LNCaP clone FGC (cell line): Measurements from ENCODE around the gene CCR2.
"Not testable (repeated sequence)": the region's sequence is repeated elsewhere in the genome, so short reads cannot be mapped to it uniquely, and the experiment has no call there.

Source experiments
- DNase-seq: peaks from one replicate; pipeline ENCODE4 v3.0.0-alpha.2; 2011; ENCODE audit warnings: low read depth
- H3K4me3 ChIP-seq: 2 replicates; pipeline ENCODE4 v1.5.1; 2011; ENCODE audit warnings: mild to moderate bottlenecking, low read depth, low read length, control low read depth
- CTCF ChIP-seq: IDR thresholded peaks from 2 replicates; pipeline ENCODE4 v1.5.1; 2012; ENCODE audit warnings: mild to moderate bottlenecking; ENCODE audit not compliant: control insufficient read depth, insufficient read depth; ENCODE audit errors: extremely low read depth

CCR2 gene

GRCh38 chr3:46400846-46401245 is 46.9 kb downstream of the CCR2 start:
- no peak overlapping the region for H3K4me3 ChIP-seq
- TF ChIP-seq CTCF, result no peak
- no peak for DNase-seq

GRCh38 chr3:46401579-46401978 is 47.7 kb downstream of the CCR2 start:
- DNase-seq, result no peak
- no peak overlapping the region for H3K4me3 ChIP-seq
- TF ChIP-seq CTCF, result no peak

GRCh38 chr3:46402902-46403301 is 49.0 kb downstream of the CCR2 start:
- not testable (repeated sequence) for DNase-seq, H3K4me3 ChIP-seq

GRCh38 chr3:46405301-46406019 is 51.5 kb downstream of the CCR2 start:
- DNase-seq, result peak; percentile 77
- TF ChIP-seq CTCF, result no peak
- H3K4me3 ChIP-seq, result peak overlapping the region; percentile 21

GRCh38 chr3:46406443-46406787 is 52.5 kb downstream of the CCR2 start:
- no peak overlapping the region for H3K4me3 ChIP-seq
- DNase-seq, result no peak

GRCh38 chr3:46406788-46407611 is 53.1 kb downstream of the CCR2 start, which contains the start of the genes CCR5AS and CCRL2:
Gene CCR5AS, minus strand, starts transcription at chr3:46407066.
Gene CCRL2, plus strand, starts transcription at chr3:46407259. Its CDS starts 821 bp downstream, at chr3:46408080.
- DNase-seq, result no peak
- no peak within 1 kb of the TSS for H3K4me3 ChIP-seq
- TF ChIP-seq CTCF, result no peak

More at GRCh38 chr3:46406443-46406787, 52.5 kb downstream of the CCR2 start:
- no peak for TF ChIP-seq CTCF

- H3K4me3 ChIP-seq, result no peak overlapping the region
- no peak for TF ChIP-seq CTCF
- DNase-seq, result no peak
Observed at GRCh38 chr3:46407970-46408369, 54.1 kb downstream of the CCR2 start.
